ENCODE results near the gene ZFP36L2.

ZFP36L2 gene

GRCh38 chr2:43188561-43189386, 37.6 kb downstream of the ZFP36L2 start:
- TF ChIP-seq ARNTL (CRISPR knock-in tag; IDR thresholded peaks at IDR 0.05; ENCODE audit: borderline replicate concordance, low read depth): no peak
- TF ChIP-seq CSDC2 (CRISPR knock-in tag; IDR thresholded peaks at IDR 0.05): no peak
- TF ChIP-seq ZC3H10 (CRISPR knock-in tag; IDR thresholded peaks at IDR 0.05): no peak
- no peak for TF ChIP-seq ISL1 (CRISPR knock-in tag; IDR thresholded peaks at IDR 0.05)
- TF ChIP-seq CREB5 (CRISPR knock-in tag; IDR thresholded peaks at IDR 0.05; ENCODE audit: low read depth): no peak
- TF ChIP-seq ZFP30 (CRISPR knock-in tag; IDR thresholded peaks at IDR 0.05): no peak
- no peak for TF ChIP-seq POU6F1 (CRISPR knock-in tag; IDR thresholded peaks at IDR 0.05; ENCODE audit: borderline replicate concordance, low read depth)
- TF ChIP-seq TOX (CRISPR knock-in tag; IDR thresholded peaks at IDR 0.05; ENCODE audit: borderline replicate concordance): no peak
- no peak for TF ChIP-seq TSHZ2 (CRISPR knock-in tag; IDR thresholded peaks at IDR 0.05)
- no peak for TF ChIP-seq ZNF8 (CRISPR knock-in tag; IDR thresholded peaks at IDR 0.05)
- no peak for TF ChIP-seq ZNF565 (CRISPR knock-in tag; conservative IDR thresholded peaks at IDR 0.05; ENCODE audit: low read depth)
- TF ChIP-seq CSRNP3 (CRISPR knock-in tag; IDR thresholded peaks at IDR 0.05): no peak
- no peak for TF ChIP-seq SNAI2 (CRISPR knock-in tag; IDR thresholded peaks at IDR 0.05)
- TF ChIP-seq BACH2 (CRISPR knock-in tag; IDR thresholded peaks at IDR 0.05; ENCODE audit: borderline replicate concordance): no peak

GRCh38 chr2:43186679-43187374, 39.6 kb downstream of the ZFP36L2 start:
- ATAC-seq: no peak
- TF ChIP-seq ZNF565 (CRISPR knock-in tag; conservative IDR thresholded peaks at IDR 0.05; ENCODE audit: low read depth) (no peak), ZNF8 (CRISPR knock-in tag; IDR thresholded peaks at IDR 0.05) (no peak), RARB (CRISPR knock-in tag; IDR thresholded peaks at IDR 0.05) (no peak), ZNF70 (CRISPR knock-in tag; IDR thresholded peaks at IDR 0.05) (no peak), GLIS3 (CRISPR knock-in tag; IDR thresholded peaks at IDR 0.05) (no peak), CSDC2 (CRISPR knock-in tag; IDR thresholded peaks at IDR 0.05) (no peak), CSRNP3 (CRISPR knock-in tag; IDR thresholded peaks at IDR 0.05) (no peak), ESRRG (CRISPR knock-in tag; IDR thresholded peaks at IDR 0.05) (no peak), ISL1 (CRISPR knock-in tag; IDR thresholded peaks at IDR 0.05) (no peak), PATZ1 (CRISPR knock-in tag; IDR thresholded peaks at IDR 0.05; ENCODE audit: borderline replicate concordance) (no peak), CREB5 (CRISPR knock-in tag; IDR thresholded peaks at IDR 0.05; ENCODE audit: low read depth) (no peak), ZFP3 (CRISPR knock-in tag; IDR thresholded peaks at IDR 0.05) (no peak), TSHZ2 (CRISPR knock-in tag; IDR thresholded peaks at IDR 0.05) (no peak), SNAI2 (CRISPR knock-in tag; IDR thresholded peaks at IDR 0.05) (no peak)

More at GRCh38 chr2:43188561-43189386, 37.6 kb downstream of the ZFP36L2 start:
- no peak for ATAC-seq

Data from SK-N-SH treated with all-trans-retinoic acid at 6 μM for 48 hours (cell line).